Tibial nerve (tissue), 3 donors: ENCODE results near the gene NEURL4.
"Not testable (repeated sequence)": the region's sequence is repeated elsewhere in the genome, so short reads cannot be mapped to it uniquely, and the experiment has no call there.

ENCODE experiments used
- POLR2A ChIP-seq, 2 donors: fragments of 450-650 bp; IDR thresholded peaks; one replicate each; pipeline ENCODE4 v1.6.1; 2017; ENCODE audit warnings: antibody characterized with exemption in 2 of 2, mild to moderate bottlenecking in 2 of 2, moderate library complexity in 2 of 2
- TF ChIP-seq, protein P1 (sequence below), 5 experiments: fragments of 200-600 bp in 3 of 5; fragments of 450-650 bp in 2 of 5; sonication (generic) in 3 of 5; IDR thresholded peaks; one replicate each; pipeline ENCODE4 v1.5.1; 2016 to 2019; ENCODE audit warnings: antibody characterized with exemption in 5 of 5, mild to moderate bottlenecking in 3 of 5, moderate library complexity in 2 of 5

DNA sequence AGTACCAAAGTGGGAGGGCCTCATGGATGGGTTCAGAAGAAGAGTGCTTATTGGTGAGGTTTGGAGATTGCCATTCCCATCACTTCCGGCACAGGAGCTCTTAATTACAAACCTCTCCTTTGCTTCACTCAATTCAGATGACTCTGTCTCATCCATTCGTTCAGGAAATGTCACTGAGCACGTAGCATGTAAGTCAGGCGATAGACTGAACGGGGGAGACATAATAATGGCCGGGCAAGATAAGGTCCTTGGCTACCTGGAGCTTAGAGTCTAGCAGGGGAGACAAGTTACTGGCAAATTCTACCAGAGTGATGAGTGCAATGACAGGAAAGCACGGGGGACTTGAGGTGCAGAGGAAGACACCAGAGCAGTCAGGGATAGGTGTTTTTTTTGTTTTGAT lies 36.8 kb upstream of the NEURL4 start:
- TF ChIP-seq, protein P1, sequence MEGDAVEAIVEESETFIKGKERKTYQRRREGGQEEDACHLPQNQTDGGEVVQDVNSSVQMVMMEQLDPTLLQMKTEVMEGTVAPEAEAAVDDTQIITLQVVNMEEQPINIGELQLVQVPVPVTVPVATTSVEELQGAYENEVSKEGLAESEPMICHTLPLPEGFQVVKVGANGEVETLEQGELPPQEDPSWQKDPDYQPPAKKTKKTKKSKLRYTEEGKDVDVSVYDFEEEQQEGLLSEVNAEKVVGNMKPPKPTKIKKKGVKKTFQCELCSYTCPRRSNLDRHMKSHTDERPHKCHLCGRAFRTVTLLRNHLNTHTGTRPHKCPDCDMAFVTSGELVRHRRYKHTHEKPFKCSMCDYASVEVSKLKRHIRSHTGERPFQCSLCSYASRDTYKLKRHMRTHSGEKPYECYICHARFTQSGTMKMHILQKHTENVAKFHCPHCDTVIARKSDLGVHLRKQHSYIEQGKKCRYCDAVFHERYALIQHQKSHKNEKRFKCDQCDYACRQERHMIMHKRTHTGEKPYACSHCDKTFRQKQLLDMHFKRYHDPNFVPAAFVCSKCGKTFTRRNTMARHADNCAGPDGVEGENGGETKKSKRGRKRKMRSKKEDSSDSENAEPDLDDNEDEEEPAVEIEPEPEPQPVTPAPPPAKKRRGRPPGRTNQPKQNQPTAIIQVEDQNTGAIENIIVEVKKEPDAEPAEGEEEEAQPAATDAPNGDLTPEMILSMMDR (IDR thresholded peaks at IDR 0.05): not testable (repeated sequence)
- not testable (repeated sequence) for TF ChIP-seq POLR2A (IDR thresholded peaks at IDR 0.05)
